ENCODE data around the gene STAT3.

- no peak for TF ChIP-seq CTCF (IDR thresholded peaks at IDR 0.05)
- TF ChIP-seq EZH2 (IDR thresholded peaks at IDR 0.05; ENCODE audit: borderline replicate concordance, insufficient read depth, low read depth, low read length, poor library complexity, severe bottlenecking): no peak
Observed at GRCh38 chr17:42305543-42306384, 82.5 kb downstream of the STAT3 start.

Data from B cell (primary cell).